HTR-8/SVneo (cell line): ENCODE results near the gene UAP1L1.

Experiments used
- DNase-seq: peaks from one replicate; pipeline ENCODE4 v3.0.0; 2011; ENCODE audit warnings: low spot score, mixed read lengths; ENCODE audit not compliant: insufficient read length
- FAIRE-seq: peaks from 2 replicates; lab custom pipeline; 2011; peaks lifted over from hg19 to GRCh38; lab: Jason Lieb, UNC

UAP1L1 gene

DNA sequence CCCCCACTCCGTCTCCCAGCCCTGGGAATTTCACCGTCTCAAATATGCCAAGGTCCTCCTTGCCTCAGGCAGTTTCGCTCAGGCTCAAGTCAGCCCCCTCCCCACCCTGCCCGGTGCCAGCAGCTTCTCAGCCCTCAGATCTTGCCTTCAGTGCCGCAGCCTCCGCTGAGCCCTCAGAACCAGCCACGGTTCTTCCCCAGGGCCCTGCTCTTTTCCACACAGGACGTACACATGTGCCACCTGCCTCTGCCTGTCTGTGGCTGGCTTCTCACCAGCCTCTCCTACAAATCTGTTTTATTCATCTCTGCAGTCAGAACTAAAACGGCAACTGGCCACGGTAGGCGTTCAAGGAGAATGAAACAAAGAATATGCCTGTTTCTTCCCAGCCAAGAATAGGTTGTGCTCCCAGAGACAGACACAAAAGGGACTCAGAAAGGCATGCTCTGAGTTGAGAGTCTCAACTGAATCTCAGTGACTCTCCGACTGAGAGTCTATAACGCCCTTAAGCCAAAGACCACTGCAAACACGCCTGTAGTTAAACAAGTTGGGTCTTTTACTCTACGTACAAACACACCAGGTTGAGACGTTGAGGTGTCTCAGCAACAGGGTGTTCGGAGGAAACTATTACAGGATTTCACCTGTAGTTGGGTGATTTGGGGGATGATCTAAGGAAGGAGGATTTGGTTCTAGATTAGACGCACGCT lies 51.0 kb downstream of the UAP1L1 start:
- FAIRE-seq (no peak), DNase-seq (no peak)

DNA sequence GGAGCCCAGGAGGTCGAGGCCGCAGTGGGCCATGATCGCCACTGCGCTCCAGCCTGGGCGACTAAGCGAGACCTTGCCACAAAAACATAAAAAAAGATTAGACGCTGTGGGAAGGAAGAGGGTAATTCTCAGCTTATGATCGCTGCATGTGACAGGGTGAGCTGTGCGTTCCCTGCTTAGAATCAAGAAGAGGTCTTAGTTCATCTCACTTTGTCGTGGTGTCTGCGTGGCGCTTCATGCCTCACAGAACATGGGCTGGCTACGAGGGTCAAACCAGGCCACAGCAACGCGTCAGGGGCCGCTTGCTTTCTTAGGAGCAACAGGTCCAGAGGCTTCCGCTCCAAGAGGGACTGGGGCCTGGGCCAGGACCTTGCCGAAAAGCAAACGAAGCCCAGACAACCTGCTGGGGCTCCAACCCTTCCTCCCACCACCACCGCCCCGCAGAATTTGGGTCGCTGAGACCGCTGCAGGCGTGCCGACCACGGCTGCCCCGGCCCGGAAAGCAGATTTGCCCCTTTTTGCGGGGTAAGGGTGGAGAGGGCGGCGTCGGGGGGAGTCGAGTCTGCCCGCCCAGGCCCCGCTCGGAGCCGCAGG lies 51.6 kb downstream of the UAP1L1 start:
- no peak for DNase-seq
- no peak for FAIRE-seq

DNA sequence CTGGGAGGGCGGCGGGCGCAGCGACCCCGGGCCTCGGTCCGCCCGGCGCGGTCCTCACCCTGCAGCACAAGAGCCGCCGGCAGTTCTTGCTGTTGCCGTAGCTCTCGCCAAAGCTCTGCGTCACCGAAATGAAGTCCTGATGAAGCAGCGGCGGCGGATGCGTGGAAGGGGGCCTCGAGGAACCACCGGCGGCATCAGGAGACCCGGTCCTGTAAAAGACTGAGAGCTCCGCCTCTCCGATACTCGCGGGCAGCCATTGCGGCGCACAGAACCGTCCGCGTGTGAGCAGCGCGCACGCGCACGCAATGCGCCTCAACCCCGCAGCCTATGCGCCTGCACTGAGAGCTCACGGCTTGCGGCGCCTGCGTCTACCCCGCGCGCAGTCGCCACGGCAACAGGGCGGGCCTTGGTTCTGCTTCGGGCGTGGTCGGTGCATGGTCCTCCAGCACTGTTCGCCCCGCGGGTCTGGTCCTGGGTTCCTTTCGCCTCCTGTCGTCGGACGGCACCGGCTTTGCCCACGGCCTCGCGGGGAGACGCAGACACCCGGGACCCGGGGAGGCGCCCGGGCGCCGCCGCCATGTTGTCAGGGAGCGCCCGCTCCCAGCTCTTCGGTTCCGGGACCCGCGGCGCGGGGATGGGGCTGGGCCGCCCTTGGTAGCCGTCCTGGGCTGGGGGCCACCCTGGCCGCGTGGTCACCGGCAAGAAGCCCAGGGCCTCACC lies 52.3 kb downstream of the UAP1L1 start:
- FAIRE-seq (peak; percentile 33), DNase-seq (peak; percentile 86)

DNA sequence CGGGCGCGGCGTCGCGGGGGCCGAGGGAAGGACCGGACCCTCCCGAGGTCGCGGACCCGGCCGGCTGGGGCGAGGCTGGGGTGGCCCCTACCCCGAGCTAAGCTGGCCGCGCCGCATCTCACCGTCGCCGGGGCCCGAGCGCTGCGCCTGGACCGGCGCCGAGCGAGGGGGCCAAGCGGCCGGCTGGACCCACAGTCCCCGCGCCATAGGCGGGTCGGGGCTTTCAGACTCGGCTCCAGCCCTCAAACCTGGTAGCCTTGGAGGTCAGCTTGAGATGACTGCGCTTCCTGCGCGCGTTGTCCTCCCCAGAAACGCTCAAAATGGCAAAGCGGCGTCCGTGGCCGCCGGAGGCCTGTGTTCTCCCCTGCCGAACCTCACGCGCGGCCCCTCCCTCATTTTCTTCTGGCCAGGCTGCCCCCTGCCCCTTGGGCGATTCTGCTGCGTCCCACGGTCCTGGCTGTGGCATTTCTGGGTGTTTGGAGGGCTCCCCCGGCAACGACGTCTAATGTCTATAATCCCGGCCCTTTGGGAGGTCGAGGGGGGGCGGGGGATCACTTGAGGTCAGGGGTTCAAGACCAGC lies 52.9 kb downstream of the UAP1L1 start:
- no peak for DNase-seq
- FAIRE-seq = no peak
